Stimulated activated CD8-positive, alpha-beta memory T cell treated with anti-CD3 and anti-CD28 coated beads, Interleukin-4, amount 100 ng/mL, for 4 hours (primary cell): ENCODE data around the gene HOXD13.

Experiments used
- DNase-seq, 2 donors: peaks; one replicate each; pipeline ENCODE4 v3.0.0-alpha.2; 2020; ENCODE audit warnings: low read depth in 2 of 2, low spot score in 1 of 2

The HOXD13 gene

DNA sequence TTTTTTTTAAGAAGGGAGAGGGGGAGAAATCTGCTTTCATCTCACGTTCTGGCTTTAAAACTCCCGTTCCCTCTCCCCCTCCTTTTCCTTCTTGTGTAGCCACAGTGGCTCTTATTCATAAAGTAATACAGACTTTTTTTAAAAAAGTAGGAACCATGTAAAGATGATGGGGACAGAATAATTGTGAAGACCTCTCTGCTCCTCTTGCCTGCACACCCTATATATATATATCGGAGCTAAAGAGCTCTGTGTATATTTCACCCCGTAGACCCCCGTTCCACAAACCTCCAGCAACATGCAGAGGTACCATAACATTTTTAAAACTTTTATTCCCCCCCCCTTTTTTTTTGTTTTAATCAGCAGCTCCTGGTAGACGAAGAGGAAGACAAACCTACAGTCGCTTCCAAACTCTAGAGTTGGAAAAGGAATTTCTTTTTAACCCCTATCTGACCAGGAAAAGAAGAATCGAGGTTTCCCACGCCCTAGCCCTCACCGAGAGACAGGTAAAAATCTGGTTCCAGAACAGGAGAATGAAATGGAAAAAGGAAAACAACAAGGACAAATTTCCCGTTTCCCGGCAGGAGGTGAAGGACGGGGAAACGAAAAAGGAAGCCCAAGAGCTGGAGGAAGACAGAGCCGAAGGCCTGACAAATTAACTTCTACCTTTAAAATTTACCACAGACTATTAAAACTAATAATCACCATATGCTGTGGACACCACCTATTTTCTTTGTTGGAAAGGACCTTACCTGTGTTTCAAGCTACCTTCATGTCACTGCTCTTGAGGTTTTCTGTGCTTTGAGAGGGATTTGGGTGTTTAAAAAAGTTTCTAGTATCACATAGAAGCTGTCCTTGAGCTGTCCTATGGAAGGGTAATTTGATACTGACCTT lies 38.7 kb downstream of the HOXD13 start:
- no peak for DNase-seq

GRCh38 chr2:176131848-176132158 lies 39.3 kb downstream of the HOXD13 start:
- DNase-seq: no peak

DNA sequence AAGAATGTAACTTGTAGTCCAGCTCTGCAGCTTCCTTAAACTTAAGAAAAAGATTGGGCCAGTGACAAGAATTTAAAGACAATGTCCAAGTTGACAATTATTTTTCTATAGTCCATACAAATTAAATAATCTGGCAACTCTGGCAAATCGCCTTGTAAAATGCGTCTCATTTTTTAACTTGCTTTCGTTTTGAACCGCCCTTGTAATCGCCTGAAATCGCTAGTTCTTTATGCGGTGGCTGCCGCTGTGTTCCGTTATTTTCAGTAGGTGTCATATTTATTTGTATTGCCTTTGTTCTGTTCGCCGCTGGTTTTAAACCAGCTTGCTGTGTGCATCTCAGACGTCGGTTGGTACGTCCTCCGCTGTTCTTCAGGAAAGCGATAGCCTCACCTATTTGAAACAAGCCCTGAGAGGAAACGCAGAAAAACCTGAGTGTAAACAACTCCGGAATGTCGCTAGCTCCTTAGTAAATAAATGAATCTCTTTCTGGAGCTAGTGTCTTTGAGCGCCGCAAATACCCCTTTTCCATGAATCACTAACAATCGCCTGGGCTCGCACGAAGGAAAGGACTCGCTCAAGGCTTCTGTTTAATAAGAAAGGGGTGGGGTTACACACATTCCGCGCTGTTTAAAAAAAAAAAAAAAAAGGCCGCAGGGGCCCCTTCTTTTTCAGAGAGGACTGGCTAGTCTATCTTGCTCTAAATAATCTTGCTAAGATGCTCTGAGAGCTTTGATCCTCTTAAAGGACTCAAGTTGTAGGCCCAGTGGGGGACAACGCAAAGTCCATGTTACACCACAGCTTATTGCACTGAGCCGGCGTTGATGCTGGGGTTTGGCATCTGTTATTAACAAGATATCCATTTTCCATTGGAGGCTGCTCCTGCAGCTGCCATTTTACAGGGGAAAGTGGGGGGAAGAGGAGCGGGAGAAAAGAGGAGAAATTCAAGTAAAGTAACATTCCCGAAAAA lies 40.0 kb downstream of the HOXD13 start:
- no peak for DNase-seq

DNA sequence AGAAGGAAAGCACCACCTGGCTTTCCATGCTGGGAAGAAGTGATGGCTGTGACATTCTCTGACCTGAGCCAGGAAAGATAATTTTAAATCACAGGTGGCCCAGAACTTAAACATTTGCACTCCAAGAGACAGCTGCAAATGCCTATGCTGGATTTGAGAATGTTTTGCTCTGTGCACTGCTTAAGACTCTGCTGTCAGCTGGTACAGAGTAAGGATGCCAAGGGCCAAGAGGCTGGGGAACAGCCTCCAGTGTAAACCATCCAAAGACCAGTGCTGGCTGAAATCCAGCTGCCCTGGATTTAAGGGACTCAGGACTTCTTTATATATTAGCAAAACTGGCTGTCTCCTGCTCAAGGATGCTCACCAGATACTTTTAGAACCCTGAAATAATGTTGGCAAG lies 40.9 kb downstream of the HOXD13 start:
- DNase-seq: no peak

DNA sequence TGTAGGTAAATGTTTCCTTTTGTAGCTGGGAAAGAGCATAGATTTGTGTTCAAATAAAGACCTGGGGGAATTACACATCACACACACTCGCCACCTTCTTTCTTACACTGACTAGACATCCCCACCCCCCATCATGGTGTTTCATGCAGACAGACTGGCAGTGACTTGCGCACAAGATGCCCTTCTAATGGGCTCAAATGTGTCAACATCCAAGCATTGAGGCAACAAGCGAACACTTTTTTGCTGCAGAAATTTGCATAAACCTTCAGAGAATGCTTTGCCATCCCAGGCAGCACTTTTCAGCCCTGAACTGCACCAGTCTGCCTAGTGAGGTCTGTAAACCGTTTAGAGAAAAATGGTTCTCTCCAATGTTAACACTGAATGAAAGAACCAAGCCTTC lies 41.5 kb downstream of the HOXD13 start:
- DNase-seq: no peak

- DNase-seq: no peak
These were observed 42.5 kb downstream of the HOXD13 start for GRCh38 chr2:176135035-176135440.

GRCh38 chr2:176136374-176137251 lies 44.1 kb downstream of the HOXD13 start:
- no peak for DNase-seq

GRCh38 chr2:176137252-176137580 lies 44.7 kb downstream of the HOXD13 start:
- no peak for DNase-seq

DNA sequence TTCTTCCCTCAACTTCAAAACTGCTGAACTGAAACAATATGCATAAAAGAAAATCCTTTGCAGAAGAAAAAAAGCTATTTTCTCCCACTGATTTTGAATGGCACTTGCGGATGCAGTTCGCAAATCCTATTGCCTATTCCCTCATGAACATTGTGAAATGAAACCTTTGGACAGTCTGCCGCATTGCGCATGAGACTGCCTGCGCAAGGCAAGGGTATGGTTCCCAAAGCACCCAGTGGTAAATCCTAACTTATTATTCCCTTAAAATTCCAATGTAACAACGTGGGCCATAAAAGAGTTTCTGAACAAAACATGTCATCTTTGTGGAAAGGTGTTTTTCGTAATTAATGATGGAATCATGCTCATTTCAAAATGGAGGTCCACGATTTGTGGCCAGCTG lies 45.4 kb downstream of the HOXD13 start:
- no peak for DNase-seq

DNA sequence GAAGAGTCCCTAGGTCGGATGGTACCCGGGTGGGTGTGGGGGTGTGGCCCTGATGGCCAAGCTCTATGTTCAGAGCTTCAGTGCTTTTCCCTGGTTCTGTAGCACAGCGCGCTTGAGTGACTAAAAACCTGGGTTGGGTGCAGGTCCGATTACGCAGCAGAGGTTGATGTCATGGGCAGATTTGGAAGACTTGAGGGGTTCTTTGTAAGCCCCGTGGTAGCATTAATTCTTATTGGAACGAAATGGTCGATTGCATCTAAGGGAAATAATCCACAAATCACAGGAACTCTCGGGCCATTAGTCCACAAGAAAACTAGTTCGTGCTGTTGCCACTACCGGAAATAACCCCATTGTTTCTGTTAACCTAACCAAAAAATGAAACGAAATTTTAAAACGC lies 46.0 kb downstream of the HOXD13 start:
- no peak for DNase-seq

DNA sequence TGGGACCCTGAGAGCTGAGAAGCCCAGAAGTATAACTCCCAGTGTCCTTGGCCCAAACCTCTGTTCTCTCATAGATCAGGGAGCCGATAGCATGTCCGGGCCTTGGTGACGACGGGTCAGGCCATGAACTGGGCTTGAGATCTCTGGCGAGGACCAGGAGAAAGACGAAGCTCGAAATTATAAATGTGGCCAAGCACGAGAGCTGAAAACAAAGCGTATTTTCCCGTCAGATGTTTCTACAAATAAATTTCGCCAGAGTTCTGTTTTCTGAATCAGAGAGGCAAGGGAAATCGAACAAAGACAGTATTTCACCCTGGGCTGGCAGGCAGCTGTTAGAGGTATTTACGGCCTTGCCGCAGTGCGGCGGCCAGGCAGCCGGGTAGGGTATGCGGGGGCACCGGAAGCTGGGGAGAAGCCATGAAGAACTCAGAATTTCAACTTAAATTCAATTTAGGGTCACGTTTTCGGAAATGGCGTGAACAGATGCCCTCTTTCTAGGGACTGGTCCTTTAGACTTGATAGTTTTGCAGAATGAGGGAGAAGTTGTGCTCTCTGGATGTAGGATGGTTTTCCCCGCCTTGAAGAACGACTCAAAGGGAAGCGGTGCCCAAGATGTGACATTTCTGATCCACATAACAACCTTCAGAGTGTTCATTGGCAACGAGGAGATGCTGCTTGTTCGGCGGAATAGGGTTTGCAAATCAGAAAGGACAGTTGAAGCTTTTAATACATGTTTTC lies 46.6 kb downstream of the HOXD13 start:
- no peak for DNase-seq

GRCh38 chr2:176139661-176140512 lies 47.4 kb downstream of the HOXD13 start:
- DNase-seq: no peak

DNA sequence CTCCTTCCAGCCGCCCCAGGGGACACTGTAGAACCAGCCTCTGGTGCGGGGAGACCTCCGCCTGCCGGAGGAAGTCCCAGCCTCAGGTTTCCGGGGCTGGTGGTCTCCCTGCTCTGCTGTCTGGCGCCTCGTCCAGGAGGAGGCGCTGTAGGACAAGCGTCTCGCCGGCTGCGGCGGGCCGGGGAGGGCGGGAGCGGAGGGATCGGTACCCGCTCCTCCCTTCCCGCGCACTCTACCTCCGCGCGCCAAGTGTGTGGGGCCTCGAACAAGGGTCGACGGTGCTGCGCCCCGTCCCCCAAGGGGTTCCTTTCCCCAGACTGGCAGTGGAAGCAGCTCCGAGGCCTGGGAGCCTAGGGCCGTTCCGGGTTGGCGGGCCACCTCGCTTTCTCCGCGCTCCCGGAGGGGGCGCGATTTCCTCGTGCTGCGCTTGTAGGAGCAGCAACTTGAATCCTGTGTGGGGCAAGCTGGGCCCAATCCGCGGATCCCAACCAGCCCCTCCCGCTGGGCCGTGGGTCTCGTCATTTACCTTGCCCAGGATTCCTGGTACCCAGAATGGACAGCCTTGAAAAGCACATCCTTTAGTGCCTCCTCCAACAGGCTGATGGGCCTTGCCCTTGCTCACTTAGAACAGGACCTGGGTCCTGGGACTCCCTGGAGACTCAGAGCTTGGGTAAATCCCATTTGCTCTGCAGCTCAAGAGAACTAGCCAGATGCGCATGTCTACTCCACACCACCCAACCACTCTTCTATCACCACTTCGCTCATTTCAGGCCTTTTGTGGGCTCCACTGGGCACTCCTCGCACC lies 48.2 kb downstream of the HOXD13 start:
- DNase-seq: peak in 1 of 2 donors; percentile 16

DNA sequence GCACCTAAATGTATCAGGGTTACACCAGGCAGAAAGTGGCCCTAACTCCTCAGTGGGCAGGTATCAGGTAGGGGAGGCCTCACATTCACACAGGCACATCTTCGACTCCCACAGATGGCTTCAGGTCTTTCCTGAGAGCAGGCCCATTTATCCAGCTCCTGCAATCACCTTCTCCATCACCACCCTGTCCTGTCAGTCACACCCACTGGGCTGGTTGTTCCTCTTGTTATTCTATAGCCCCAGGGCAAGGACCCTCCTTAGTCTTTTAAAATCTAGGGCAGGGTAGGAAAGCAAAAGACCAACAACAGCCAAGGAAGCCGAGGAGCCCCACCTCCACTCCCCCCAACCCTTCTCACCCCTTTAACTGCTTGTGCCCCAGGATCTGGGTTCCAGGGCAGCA lies 49.8 kb downstream of the HOXD13 start:
- DNase-seq: no peak
